Measurements from ENCODE around the gene PRSS57.
"Not testable (repeated sequence)": the region's sequence is repeated elsewhere in the genome, so short reads cannot be mapped to it uniquely, and the experiment has no call there.

Gene PRSS57

DNA sequence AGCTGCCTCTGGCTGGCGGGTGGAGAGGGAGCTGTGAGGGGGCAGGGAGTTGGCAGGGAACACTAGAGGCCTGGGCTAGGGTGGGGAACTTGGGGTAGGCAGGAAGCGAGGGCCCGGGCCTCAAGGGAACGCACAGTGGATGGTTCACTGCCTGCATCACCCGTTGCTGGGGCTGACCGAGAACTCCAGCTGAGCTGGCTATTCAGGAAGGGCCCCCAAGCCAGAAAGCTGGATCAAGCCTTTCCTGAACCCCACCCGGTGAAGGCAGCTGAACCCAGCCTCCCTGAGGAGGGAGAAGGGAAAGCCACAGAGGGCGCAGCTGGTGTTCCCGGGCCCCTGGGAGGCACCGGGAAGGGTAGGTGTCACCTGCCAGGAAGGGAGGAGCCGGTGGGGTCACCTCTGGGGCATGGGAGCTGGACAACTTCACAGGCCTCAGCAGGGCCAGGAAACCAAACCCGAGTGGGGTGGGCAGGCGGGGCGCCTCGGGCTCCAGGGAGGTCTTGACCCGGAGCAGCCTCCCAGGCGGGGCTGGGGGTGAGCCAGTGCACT lies 27.4 kb upstream of the PRSS57 start:
- DNase-seq: no peak

DNA sequence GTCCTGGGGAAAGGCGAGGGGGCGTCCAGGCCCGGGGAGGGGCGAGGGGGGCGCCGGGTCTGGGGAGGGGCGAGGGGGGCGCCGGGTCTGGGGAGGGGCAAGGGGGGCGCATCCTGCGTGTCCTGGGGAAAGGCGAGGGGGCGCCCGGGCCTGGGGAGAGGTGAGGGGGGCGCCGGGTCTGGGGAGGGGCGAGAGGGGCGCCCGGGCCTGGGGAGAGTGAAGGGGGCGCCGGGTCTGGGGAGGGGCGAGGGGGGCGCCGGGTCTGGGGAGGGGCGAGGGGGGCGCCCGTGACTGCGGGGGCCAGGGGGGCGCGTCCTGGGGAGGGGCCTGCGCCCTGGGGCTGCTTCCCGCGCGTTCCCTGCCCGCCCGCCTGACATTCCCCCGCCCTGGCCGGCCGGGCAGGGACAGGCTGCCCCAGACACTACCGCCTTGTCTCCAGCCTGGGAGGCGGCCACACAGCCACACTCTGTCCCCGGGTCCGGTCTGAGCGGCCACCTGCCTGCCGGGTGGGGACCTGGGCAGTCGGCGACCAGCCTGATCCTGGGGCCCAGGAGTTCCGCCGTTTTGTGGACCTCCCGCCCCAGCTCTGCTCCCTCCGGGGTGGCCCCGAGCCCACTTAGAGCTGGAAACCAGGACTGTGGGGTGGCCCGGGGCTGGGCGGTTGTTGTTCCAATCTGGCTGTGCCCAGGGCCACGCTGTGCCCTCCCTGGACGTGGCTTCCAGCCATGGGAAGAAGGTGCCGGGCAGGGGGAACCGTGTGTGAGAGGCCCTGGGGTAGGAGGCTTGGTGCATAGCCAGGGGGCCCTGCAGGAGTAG lies 25.3 kb upstream of the PRSS57 start:
- DNase-seq: no peak

DNA sequence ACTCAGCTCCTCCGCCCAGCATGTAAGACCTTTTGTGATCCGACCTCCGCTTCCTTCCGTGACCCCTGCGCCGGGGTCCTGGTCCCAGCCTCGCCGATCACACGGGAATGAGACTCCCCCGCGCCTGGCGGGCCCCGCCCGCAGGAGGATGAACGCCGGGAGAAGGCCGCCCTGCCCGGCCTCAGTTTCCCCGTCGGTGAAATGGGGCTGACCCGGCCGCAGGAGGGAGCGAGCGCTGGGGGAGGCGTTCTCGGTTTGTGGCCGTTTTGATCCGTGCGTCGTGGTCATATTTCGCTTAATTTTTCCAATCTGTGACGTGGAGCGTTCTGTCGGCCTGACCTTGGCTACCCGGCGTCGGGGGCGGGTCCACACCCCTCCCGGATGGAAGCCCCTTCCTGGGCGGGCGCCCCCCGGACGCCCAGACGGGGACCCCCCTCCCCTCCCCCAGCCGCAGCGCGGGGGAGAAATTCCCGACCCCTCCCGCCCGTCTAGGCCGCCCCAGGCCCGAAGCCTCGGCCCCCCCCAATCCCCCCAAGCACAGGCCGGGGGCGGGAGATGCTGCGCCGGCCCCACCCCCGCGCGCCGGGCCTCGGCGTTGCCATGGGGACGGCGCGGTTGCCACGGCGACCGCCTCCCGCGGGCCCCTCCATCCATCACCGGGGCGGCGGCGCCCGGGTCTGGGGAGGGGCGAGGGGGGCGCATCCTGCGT lies 24.5 kb upstream of the PRSS57 start:
- no peak for DNase-seq

DNA sequence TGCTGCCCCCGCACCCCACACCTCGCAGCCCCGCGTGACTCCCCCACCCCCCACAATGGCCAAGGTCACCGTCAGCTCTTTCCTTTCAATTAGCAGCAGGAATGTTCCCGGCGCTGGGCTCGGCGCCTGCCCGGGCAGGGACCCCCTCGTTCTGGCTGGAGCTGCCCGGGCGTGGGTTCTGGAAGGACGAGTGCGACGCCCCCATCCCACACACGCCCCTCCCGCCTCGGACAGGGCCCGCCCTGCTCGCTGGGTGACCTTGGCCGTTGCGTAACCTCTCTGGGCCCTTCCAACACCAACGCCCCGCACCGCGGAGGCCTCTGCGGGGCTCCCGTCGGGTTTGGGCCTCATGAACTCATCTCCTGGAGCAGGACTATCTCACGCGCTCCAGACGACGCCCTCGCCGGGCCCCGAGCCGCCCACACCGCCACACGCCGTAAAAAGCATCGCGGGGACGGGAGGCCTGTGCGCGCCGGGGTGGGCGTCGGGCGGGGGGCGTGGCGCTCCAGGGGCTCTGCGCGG lies 23.8 kb upstream of the PRSS57 start:
- DNase-seq: no peak

DNA sequence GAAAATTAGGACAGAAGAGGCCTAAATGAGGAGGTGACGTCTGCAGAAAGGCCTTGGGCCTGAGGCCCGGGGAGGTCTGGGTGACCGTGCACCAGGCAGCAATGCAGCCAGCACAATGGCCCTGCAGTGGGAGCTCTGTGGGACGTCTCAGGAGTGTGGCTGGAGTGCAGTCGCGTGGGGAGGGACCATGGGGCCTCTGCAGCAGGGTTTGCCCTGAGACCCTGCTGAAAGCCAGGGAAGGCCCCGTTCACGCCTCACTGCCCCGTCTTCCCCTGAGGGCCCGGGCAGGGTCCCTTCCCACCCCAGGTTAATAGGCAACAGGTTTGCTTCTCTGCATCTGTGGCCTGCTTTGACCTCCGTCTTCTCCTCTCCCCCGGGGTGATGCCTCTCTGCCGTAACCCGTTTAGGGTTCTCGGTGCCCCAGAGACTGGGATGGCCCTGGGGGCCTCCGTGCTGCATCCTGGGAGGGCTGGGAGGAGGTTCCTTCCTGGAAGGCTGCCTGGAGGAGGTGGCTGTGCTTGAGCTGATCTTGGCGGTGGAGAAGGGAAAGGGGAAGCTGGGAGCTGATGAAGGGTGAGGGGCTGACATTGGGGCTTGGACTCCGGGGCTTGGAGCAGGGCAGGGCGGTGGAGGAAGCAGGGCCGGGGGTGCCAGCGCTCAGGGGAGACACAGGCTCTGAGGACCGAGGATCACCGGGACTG lies 23.1 kb upstream of the PRSS57 start:
- DNase-seq: no peak

DNA sequence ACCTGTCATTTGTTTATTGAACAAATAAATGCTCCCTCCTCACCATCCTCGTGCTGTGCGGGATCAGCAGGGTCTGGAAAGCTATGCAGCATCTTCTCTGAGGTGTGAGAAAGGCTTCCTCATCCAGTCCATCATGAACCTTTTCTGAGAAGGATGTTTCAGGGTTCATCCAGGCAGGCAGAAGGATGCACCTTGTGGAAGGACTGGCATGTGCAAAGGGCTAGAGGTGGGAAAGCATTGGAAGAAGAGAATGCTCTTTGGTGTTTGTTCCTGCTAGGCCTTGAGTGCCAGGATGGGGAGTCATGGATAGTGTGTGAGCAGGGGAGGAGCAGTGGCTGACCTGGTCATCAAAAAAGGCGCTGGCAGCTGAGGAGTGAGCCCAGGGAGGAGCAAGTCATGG lies 20.1 kb upstream of the PRSS57 start:
- DNase-seq: no peak

DNA sequence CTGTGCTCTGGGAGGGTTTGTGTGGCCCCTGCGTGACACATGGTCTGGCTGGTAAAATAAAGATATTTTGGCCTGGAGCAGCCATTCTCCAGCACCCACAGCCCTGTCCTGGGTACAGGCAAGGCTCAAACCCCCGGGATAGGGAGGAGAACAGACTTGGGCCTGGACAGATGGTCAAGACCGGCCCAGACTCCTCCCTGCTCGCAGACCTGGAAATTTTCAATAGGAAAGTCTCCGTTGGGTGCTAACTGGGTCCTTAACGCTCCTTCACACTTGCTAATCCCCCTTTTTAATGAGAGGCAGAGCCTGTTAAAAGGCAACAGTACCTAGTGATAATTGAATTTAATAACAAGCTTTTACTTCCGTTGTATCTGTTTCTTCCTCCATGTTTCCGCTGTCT lies 16.0 kb upstream of the PRSS57 start:
- no peak for DNase-seq

DNA sequence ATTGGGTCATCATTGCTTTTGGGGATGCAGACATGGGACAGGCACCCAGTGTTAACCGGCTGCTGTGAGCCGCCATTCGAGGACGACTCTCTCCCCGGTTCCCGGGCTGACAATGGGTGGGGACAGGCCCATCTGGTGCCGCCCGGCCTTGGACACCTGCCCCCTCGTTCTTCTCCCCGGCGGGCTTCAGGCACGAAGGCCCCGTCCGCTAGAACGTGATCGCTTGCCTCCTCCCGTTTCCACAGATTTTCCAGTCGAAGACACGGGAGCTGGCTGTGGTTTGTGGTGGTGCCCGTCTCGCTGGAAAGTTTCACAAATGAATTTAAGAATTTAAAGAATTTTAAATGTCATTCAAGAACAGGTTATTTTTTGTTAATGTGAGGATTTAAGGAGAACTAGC lies 15.5 kb upstream of the PRSS57 start:
- no peak for DNase-seq

DNA sequence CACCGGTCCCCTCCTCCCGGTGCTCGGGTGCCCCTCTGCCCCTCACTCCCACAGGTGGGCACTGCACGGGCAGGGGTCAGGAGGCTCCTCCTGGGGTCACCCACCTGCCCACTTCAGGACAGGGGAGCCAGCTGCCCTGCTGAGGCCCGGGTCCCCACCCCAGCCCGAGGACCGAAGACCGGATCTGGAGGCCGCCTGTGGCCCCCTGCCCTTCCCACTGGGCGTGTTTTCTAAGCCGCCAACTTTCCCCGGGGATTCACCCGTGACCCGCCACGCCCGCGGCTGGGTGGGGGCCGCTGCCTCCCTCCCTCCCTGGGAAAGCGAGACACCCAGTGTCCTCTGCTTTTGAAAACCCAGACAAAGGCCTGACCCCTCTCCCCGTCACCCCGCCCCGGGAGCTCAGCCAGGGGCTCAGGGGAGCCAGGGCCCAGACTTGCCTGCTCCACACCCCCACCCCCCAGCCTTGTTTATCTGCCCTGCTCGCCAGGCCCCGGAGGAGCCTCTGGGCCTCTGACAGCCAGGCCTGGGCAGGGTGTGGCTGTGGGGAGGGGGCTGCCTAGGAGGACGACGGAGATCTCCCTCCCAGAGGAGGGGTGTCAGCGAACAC lies 14.8 kb upstream of the PRSS57 start:
- DNase-seq: no peak

DNA sequence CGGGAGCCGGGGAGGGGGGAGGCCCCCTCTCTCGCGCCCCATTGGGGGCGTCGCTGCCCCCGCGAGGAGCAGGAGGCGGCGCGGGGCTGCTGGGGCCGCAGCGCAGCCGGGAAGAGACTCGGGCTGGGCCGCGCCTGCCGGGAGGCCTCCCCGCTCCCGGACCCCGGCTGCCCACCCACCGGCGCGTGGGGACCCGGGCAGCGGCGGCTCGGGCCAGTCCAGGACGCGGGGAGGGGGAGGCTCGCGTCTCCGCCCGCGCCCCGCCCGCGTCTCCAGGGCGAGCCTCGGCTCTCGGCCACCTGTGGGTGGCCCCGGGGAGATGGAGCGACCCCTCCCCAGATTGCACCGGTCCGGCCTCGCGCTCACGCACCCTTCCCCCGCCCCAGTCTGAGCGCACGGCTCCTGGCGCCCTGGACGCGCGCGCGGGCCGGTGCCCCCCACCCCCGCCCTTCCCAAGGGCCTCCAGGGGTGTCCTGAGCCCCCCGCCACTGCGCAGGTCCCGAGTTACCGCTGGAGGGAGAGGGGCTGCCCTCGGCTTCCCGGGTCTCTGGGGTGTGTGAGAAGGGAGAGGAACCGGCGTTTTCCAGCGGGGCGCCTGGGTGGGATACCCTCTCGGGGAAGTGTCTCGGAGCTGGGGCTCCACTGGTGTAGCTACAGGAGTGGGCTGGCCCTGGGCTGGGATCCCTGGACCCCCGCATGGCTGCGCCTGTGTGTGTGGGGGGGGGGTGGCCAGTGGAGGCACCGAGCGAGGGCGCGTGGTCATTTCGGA lies 14.1 kb upstream of the PRSS57 start:
- no peak for DNase-seq

DNA sequence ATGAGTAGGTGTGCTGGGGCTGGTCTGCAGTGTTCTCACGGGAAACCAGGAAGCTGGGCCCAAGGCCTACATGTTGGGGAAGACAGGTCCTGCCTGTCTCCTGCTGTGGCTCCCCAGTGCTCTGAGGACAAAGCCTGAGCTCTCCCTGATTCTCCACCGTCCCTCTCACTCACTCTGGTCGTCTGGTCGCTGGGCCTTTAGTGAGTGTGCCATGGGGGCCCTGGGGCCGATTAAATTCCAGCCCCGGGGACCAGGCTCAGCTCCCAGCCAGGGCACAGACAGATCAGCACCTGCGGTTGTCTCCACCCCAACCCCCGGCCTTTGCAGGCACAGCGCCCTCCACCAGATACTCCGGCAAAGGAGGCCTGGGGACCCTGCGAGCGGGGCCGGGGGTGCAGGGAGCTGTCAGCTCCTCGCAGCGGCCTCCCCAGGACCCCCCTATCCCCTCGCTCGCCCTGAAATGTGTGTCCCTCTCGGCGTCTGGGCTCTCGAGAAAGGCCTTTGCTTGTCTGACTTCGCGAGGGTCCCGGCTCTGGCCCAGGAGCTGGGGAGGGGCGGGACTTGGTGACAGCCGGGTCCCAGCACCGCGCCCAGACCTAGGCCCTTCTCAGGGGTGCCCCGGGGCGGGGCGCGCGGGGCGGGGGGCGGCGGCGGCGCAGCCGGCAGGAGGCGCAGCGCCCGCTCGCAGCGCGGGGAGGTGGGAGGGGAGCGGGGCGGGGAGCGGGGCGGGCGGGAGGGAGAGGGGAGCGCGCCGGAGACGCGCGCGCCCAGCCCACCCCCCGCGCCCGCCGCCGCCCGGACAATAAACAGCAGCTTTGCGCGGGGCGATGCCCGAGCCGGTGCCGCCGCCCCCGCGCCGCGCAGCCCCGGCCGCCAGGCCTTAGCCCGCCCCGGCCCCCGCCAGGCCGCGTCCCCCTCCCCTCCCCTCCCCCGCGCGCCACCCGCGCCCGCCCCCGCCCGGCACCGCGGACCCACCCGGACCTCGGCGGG lies 13.2 kb upstream of the PRSS57 start, which contains the start of gene PALM:
Gene PALM (plus strand): TSS at position 782 of the 990 bp plus-strand sequence. CDS start 212 bp downstream, outside the sequence.
- DNase-seq: peak; percentile 2

DNA sequence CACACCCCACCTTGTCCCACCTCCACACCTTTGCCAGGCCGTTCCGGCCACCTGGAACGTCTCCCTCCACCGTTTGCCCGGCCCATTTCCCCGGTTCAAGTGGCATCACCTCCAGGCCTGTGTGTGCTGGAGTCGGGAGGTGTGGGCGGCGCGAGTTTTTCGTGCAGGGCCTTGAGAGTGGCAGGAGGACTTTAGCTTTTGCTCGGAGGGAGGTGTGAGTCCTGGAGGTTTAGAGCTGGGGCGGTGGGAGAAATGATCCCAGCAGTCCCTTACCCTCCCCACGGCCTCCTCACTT lies 9.1 kb upstream of the PRSS57 start:
- DNase-seq: no peak

DNA sequence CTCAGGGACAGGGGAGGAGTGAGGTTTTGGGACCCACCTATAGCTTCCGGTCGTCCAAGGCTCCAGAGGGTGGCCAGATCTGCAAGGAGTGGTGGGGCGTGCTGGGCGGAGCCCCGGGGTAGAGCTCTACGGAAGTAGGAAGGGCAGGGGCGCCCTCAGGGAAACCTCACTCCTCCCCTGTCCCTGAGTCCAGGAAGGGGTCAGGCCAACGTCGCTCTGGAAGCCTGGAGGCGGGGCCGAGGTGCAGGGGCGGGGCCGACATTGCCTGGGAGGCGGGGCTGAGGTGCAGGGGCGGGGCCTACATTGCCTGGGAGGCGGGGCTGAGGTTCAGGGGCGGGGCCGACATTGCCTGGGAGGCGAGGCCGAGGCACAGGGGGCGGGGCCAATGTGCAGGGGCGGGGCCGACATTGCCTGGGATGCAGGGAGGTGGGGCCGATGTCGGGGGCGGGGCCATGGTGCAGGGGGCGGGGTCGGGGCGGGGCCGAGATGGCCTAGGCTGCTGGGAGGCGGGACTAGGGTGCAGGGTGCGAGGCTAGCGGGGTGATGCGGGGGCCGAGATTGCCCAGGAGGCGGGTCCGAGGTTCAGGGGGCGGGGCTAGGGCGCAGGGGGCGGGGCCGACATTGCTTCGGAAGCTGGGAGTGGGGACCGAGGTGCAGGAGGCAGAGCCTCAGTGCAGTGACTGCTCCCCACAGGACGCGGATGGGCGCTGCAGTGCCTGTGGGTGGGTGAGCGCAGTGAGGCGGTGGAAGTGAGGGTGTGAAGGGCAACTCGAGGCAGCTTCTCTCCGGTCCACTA lies 8.6 kb upstream of the PRSS57 start:
- DNase-seq: peak; percentile 90

DNA sequence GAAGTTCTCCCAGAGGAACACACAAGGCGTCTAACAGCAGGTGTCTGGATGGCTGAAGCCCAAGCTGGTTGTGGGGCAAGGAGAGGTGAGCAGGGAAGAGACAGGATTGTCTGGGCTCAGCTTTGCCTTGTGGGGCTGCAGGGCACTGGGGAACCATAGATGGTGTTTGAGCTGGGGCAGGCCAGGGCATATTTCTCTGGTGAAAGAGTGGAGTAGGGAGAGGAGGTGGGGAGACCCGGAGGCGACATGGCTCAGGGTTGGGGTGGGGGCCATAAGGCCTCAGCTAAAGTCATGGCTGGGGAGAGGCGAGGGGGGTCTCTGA lies 8.0 kb upstream of the PRSS57 start:
- DNase-seq: no peak

DNA sequence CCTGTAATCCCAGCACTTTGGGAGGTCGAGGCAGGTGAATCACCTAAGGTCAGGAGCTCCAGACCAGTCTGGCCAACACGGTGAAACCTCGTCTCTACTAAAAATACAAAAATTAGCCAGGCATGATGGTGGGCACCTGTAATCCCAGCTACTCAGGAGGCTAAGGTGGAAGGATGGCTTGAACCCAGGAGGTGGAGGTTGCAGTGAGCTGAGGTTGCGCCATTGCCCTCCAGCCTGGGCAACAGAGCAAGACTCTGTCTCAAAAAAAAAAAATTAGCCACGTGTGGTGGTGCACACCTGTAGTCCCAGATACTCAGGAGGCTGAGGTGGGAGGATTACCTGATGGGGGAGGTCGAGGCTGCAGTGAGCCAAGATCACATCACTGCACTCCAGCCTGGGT lies 7.6 kb upstream of the PRSS57 start:
- not testable (repeated sequence) for DNase-seq

DNA sequence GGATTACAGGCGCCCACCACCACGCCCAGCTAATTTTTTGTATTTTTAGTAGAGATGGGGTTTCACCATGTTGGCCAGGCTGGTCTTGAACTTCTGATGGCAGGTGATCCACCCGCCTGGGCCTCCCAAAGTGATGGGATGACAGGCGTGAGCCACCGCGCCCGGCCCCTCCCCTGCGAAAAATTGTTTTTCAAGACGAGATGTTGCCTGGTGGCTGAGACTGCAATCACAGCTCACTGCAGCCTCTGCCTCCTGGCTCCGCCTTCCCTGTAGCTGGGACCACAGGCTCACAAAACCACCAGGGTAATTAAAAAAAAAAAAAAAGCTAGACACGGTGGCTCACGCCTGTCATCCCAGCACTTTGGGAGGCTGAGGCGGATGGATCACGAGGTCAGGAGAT lies 4.6 kb upstream of the PRSS57 start:
- DNase-seq: not testable (repeated sequence)

DNA sequence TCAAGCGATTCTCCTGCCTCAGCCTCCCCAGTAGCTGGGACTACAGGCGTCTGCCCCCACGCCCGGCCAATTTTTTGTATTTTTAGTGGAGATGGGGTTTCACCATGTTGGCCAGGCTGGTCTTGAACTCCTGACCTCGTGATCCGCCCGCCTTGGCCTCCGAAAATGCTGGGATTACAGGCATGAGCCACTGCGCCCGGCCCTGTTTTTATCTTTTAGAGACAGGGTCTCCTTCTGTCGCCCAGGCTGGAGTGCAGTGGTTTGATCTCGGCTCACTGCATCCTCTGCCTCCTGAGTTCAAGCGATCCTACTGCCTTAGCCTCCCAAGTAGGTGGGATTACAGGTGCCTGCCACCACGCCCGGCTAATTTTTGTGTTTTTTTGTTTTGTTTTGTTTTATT lies 3.3 kb upstream of the PRSS57 start:
- DNase-seq: not testable (repeated sequence)

DNA sequence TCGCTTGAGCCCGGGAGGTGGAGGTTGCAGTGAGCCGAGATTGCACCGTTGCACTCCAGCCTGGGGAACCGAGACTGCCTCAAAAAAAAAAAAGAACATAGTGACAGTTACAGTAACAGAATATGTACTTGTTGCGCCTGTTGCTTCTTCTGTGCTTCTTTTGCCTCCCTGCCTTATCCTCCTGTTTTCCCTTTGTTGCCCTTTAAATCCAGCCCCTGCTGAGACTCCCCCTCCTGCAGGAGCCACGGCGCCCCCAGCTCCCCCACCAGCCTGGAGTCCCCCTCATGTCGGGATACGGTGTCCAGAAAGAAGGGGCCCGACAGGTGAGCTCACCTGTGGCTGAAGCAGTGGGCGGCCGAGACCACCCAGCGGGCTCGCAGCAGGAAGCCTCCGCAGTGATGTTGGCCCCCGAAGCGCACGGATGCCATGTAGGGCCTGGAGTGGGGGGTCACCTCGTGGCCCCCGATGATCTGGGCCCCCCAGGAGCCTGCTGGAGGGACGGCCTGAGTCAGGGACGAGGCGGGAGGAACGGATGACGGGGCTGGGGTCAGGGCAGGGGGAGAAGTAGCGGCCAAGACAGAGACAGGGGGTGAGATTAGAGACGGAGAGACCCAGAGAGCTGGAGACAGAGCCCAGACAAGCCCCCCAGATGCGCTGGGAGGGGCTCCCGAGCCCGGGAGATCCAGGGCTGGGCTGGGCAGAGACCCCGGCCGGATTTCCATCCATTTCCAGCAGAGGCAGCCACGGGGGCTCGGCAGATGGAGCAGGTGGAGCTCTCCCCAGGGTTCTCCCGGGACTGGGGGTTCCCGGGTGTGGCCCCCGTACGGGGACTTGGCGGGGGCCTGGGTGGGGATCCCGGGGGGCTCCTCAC lies 536 bp downstream of the PRSS57 start:
- DNase-seq: no peak

DNA sequence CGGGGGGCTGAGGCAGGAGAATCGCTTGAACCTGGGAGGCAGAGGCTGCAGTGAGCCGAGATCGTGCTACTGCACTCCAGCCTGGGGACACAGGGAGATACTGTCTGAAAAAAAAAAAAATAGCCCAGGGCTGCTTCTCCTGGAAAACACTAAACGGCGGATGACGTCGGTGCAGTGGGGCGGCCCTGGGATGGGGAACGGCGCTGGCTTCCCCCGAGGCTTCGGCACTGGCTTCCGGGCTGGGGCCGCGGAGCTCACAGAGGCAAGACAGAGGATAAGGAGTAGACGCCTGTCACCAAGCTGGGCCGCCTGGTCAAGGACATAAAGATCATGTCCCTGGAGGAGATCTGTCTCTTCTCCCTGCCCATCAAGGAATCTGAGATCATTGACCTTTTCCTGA lies 5.0 kb downstream of the PRSS57 start:
- DNase-seq: no peak

Measured in OCI-M1 (cell line).